HG03108 (cell line): ENCODE results near the gene KRT76.
"Not testable (repeated sequence)": the region's sequence is repeated elsewhere in the genome, so short reads cannot be mapped to it uniquely, and the experiment has no call there.

Experiments
- ATAC-seq: cut with Tn5 transposase; IDR thresholded peaks from one replicate; pipeline ENCODE4 v1.9.1; 2021; ENCODE audit warnings: moderate library complexity; ENCODE audit not compliant: unreplicated experiment

The KRT76 gene

GRCh38 chr12:52798003-52798670 is 21.0 kb upstream of the KRT76 start:
- no peak for ATAC-seq

DNA sequence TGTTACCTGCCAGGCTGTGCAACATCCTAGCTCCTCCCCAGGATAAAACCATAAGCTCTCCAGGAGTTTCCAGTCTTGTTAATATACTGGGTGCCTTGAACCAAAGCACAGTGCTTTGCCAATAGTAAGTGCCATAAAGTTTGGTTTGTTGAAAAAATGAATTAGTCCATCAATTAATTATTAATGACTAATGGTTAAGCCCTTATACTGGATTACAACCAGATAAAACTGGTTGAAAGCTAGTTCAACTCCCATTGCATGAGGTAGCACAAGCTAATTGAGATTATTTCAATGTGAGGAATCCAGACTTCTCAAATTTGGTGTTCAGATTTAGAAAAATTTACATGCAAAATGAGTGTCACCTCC is 20.4 kb upstream of the KRT76 start:
- ATAC-seq = no peak

- ATAC-seq = no peak
These were observed 19.8 kb upstream of the KRT76 start for GRCh38 chr12:52796839-52797528.

- ATAC-seq = no peak
These were observed 19.3 kb upstream of the KRT76 start for GRCh38 chr12:52796429-52796794.

GRCh38 chr12:52795694-52796428 is 18.7 kb upstream of the KRT76 start, which contains the start of gene KRT3:
KRT3 (minus strand) TSS chr12:52796117; CDS start chr12:52796042, 75 bp downstream.
- no peak for ATAC-seq

DNA sequence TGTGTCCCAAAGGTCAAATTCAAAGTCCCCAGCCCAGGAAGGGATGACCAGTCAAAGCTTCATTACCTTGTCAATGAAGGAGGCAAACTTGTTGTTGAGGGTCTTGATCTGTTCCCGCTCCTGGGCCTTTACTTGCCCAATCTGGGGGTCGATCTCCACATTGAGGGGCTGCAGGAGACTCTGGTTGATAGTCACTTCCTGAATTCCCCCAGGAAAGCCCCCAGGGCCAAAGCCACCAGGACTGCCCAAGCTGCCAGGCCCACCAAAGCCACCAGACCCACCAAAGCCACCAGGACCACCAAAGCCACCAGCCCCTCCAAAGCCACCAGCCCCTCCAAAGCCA is 18.2 kb upstream of the KRT76 start:
- not testable (repeated sequence) for ATAC-seq

DNA sequence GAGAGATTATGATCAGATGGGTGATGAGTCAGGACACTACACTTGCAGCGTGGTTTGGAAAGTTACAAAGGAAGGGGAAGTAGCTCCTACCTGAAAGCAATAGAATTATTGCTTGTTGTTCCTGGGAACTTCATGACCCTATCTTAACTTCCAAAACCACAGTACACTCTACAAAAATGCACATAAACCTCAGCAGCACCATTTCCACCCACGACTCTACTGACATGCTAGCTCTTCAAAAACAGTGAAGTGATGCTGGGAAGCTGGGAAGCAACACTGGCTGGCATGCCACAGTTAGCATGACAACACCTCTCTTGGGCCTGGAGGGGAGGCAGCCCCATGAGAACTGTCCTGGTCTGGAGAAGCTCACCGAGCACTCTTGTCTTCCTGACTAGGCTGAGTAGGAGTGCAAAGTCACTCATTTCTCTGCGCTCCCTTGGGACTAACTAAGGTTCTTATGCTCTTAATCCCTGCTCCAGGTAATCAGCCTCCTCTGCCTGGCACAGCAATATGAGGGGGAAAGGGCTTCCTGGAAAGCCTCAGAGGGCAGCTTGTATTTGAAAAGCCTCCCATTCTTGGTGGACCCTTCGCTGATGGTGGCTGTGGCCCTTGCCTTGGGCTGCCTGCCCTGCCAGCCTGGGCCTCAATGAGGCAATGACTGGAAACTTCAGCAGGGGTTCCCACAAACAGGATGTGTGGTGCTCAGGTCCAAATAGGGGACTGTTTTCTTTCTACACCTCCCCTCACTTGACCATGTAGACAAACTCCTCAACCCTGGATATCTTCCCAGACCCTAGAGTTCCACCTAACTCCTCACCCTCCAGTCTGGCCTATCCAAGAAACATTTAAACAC is 17.6 kb upstream of the KRT76 start:
- ATAC-seq = no peak

GRCh38 chr12:52792185-52793029 is 15.3 kb upstream of the KRT76 start:
- no peak for ATAC-seq

DNA sequence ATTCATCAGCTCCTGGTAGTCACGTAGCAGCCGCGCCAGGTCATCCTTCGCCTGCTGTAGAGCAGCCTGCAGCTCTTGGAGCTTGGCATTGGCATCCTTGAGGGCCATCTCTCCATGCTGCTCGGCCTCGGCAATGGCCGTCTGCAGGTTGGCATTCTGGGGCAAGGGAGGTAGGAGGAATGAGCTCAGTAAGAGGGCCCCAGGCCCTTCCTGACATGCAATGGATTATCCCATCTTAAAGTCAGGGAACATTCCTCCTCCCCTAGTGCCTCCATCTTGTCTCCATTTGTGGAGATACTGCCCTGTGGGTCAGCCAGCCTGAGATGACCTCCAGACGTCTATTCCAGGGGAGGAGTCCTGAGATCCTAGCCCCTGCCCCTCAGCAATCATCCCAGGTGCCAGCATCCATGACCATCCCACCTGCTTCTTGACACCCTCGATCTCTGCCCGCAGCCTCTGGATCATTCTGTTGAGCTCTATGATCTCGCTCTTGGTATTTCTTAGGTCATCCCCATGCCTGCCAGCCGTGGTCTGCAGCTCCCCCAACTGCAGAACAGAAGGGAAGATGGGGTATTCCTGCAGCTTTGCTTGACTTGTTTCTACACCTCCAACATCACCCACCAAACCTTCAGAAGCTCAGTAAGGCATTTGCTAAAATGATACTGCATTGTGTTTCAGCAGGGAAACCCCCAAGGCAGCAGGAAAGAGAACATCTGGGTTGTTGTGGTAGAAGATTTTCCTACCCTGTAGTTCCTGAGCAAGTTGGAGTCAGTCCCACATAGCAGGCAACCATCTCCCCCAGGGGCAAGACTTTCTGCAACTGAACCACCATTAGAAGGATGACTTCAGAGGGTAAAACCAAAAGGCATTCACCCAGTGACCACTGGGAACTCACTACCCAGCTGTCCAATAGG is 14.4 kb upstream of the KRT76 start:
- no peak for ATAC-seq

GRCh38 chr12:52790427-52791270 is 13.5 kb upstream of the KRT76 start:
- no peak for ATAC-seq

DNA sequence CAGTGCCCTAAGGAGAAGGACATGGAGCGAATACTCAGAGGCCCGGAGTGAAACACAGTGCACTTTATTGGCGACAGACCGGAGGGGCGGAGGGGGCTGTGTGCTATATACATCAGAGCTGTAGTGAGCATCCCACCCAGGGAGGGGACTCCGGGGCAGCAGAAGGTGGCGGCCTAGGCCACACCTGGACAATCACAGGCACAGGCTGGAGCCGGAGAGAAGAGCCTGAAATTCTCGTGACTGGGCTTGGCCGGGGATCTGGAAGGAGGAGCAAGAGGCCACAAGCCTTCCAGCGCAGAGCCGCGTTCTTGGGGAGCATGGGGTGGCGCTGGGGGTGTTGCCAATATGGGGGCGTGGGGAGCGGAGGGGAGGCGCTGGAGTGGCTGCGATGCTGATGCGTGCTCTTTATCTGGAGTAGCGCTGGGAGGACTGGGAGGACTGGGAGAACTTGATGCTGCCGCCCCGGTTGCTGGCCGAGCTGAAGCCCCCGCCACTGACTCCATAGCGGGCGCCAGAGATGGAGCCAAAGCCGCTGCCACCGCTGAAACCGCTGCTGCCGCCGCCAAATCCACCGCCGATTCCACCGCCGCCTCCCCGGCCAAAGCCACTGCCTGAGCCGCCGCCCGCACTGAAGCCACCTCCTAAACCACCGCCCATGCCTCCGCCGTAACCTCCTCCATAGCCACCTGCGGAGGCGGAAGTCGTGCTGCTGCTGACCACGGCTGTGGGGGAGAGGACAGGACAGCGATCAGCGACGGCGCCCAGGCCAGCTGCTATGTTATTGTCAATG is 12.7 kb upstream of the KRT76 start:
- no peak for ATAC-seq

- ATAC-seq = no peak
These were observed 11.9 kb upstream of the KRT76 start for GRCh38 chr12:52788876-52789636.

- ATAC-seq = no peak
These were observed 11.2 kb upstream of the KRT76 start for GRCh38 chr12:52788192-52788875.

DNA sequence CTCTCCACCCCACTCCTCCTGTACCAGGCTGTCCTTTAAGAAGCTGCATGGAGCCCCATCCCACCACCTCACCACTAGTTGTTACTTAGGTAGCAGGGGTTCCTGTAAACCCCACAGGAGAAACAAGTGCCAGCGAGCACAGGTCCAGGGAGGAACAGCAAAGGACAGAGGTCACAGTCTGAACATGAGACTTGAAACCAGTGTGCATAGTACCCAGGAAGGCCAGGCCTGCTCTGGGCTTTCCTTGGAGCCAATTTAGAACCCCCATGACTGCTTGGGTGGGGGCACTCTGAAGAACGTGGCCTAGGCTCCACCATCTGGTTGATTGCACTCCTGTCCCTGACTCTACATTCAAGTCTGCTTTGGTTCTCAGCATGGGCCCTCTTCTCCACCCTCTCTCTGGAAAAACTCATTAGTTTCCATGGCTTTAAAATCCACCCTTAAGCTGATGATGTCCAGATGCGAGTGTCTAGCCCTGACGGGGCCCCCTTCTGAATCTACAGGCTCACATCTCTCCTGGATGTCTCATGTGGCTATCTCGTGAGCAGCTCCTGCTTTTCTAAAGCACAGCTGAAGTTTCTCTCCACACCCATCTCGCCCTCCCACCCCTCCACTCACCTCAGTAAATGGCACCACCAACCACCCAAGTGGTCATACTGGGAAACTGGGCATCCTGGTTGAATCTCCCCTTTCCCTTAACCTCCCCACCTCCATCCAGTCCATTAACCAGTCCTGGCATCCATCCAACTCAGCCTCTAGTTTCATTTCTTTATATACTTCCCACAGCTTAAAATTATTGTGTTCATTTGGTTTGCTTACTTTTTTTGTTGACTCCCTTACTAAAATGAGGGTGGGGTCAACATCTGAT is 10.4 kb upstream of the KRT76 start:
- no peak for ATAC-seq

DNA sequence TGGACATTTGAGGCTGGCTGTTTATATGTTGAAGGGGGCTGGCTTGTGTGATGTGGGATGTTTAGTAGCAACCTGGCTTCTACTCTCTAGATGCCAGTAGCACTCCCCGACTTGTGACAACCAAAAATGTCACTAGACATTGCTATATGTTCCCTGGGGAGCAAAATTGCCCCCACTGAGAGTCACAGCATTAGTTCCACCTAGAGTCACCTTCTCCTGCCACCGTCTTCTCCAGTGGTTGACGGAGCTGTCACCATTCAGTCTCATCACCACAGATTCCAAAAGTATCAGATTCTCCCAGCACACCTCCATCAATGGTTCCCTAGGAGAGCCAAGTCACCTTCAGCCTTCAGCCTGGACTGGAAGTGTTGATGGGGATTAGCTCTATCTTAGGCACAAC is 7.8 kb upstream of the KRT76 start:
- no peak for ATAC-seq
